ENCODE results near the gene TMEM132A. TPM values are rescaled to one million over a fixed set of nuclear protein-coding genes. Genes with fewer than 3 reads are reported as not detected.

TMEM132A gene
- total and polyA plus RNA-seq, 10 of the 15 experiments (the other 5 are each of a cell fraction or from before 2014, with no cell fraction given): 0.16 to 25.0 (median 4.3) TPM

GRCh38 chr11:60972182-60973030 lies 48.1 kb downstream of the TMEM132A start:
- no peak overlapping the region for H2AFZ ChIP-seq (ENCODE audit: control insufficient read depth, low read depth, low read length)
- no peak overlapping the region for H3K27ac ChIP-seq (ENCODE audit: control insufficient read depth, insufficient read depth)
- no peak for FAIRE-seq
- H3K4me3 ChIP-seq: no peak overlapping the region
- CTCF ChIA-PET: interaction anchor here (0.7 to 3.8 kb wide), 8 partner anchors 8 to 160 kb away, joined by 3 to 21 read pairs (median 5); no protein-coding TSS in a partner anchor
- H3K9me3 ChIP-seq (replicated peaks; ENCODE audit: control insufficient read depth, insufficient read depth, low read length): peaks cover 3% of the 10 kb centered on the region; the same call in 2 of the 3 replicates
- no peak for DNase-seq (ENCODE audit: low read depth, low spot score)
- SMC1A ChIA-PET (ENCODE audit: uncharacterized antibody, unreplicated experiment): interaction anchor here (1.1 to 4.5 kb wide), 4 partner anchors 56 to 216 kb away, joined by 3 to 29 read pairs (median 4); no protein-coding TSS in a partner anchor
- BruUV-seq (replicated peaks): no TSS peak
- no peaks in the 10 kb centered on the region for H3K36me3 ChIP-seq (ENCODE audit: control insufficient read depth in 2 of 2, insufficient read depth in 2 of 2, low read length in 1 of 2)
- WGBS (ENCODE audit: insufficient coverage, insufficient replicate concordance, low lambda C conversion rate, missing lambda C conversion rate): 61% methylated on average over 15 of the region's 15 CpGs
- POLR2A ChIA-PET: no interaction called here
- H3K4me1 ChIP-seq (ENCODE audit: control insufficient read depth, insufficient read depth, low read length): peaks cover 6% of the 10 kb centered on the region; the same call in 1 of the 2 replicates
- H3K9ac ChIP-seq (ENCODE audit: control insufficient read depth, insufficient read depth, low read length): no peak overlapping the region
- no peak overlapping the region for H3K4me2 ChIP-seq (ENCODE audit: control insufficient read depth, insufficient read depth)
- no peaks in the 10 kb centered on the region for H3K27me3 ChIP-seq (replicated peaks in 1 of 2; ENCODE audit: control insufficient read depth in 2 of 2, insufficient read depth in 2 of 2, low read length in 1 of 2)
- ATAC-seq: no peak
- RAD21 ChIA-PET (ENCODE audit: unreplicated experiment): interaction anchor here (1.4 to 3.7 kb wide), 2 partner anchors 69 to 84 kb away, joined by 3 to 27 read pairs; no protein-coding TSS in a partner anchor
- in situ Hi-C loops (cut with MboI) (no loop called here), intact Hi-C loops (cut with micrococcal nuclease; ENCODE audit: unreplicated experiment) (no loop called here)
- no peaks in the 10 kb centered on the region for H4K20me1 ChIP-seq (ENCODE audit: control insufficient read depth, insufficient read depth)
- H3K79me2 ChIP-seq (ENCODE audit: control insufficient read depth, insufficient read depth, low read length): no peaks in the 10 kb centered on the region
- TF ChIP-seq PAX5 (IDR thresholded peaks at IDR 0.05; ENCODE audit: borderline replicate concordance, low read depth, low read length) (no peak), TBL1XR1 (IDR thresholded peaks at IDR 0.05; ENCODE audit: low read depth, low read length) (no peak), IRF5 (IDR thresholded peaks at IDR 0.05; ENCODE audit: borderline replicate concordance) (no peak), FOS (IDR thresholded peaks at IDR 0.05; ENCODE audit: borderline replicate concordance, extremely low read depth, insufficient read length) (no peak), BCLAF1 (IDR thresholded peaks at IDR 0.05) (no peak), USF1 (IDR thresholded peaks at IDR 0.05; ENCODE audit: borderline replicate concordance, extremely low read length, insufficient read depth, low read depth, low read length) (no peak), ZNF207 (IDR thresholded peaks at IDR 0.05; ENCODE audit: borderline replicate concordance) (no peak), TCF3 (IDR thresholded peaks at IDR 0.05; ENCODE audit: borderline replicate concordance, insufficient read depth, low read depth, low read length) (no peak), PKNOX1 (IDR thresholded peaks at IDR 0.05) (no peak), SIN3A (IDR thresholded peaks at IDR 0.05; ENCODE audit: low read depth, low read length) (no peak), REST (IDR thresholded peaks at IDR 0.05; ENCODE audit: low read depth, low read length) (no peak), ZZZ3 (IDR thresholded peaks at IDR 0.05; ENCODE audit: control insufficient read depth, insufficient read length, low read depth) (no peak)
